Hepatic stellate cell (primary cell): Measurements from ENCODE around the gene LIMCH1.

ENCODE experiments used
- DNase-seq: peaks from one replicate; pipeline ENCODE4 v3.0.0; 2011; ENCODE audit warnings: low spot score

Gene LIMCH1

GRCh38 chr4:41561244-41561643, 23.3 kb downstream of the LIMCH1 start:
- DNase-seq, result no peak

DNA sequence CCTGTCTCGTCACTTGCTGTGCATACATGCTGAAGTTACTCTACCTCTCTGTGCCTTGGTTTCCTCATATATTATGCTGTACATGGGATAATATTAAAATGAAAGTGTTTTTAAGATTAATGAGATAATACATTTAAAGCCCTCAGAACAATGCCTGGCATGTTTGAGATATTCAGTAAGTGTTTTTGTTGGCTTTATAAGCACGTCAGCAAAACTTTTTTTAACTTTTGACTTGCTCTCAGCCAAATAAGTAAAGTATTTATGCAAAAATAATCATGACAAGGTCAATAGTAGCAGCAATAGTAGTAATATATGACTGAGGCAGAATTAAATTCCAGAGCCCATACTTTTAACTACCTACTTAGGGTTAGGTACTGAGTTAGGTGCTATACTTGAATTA, 29.2 kb downstream of the LIMCH1 start:
- DNase-seq, result no peak

DNA sequence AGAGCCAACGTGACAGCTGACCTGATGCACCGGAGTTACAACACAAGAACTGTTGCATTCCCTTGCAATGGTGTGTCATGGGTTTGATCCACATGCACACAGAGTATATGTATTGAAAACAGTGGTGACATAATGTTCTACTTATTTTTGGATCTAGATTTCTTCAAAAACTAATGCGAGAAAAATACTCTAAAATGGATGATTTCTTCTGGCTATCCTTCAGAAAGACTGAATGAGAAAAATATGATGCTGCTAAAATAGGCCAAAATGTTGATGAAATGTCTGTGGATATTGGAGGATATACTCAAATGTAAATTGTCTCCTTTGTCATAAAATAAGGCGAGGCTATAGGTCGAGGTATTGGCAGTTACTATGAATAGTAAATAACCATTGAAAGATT, 30.4 kb downstream of the LIMCH1 start:
- no peak for DNase-seq

- DNase-seq, result no peak
Measured at GRCh38 chr4:41569961-41570360, 32.0 kb downstream of the LIMCH1 start.

DNA sequence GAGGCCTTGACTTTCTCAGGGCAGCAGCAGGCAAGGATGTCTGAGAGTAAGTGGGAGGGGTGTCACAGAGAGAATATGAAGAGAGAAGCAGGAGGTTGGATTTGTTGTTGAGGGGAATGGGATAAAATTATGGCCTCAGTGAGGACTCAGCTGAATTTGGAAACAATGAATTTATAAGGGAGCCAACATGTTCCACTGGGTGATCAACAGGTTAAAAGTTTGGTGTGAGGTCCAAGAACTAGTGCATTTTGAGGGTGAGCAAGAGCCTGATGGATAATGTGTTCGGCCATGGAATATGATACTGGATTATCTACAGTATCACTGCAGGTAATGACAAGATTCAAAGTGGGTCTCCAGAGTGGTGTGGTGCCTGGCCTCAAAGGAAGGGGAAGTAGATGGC, 33.5 kb downstream of the LIMCH1 start:
- no peak for DNase-seq

GRCh38 chr4:41572516-41572915, 34.6 kb downstream of the LIMCH1 start:
- DNase-seq, result no peak

DNA sequence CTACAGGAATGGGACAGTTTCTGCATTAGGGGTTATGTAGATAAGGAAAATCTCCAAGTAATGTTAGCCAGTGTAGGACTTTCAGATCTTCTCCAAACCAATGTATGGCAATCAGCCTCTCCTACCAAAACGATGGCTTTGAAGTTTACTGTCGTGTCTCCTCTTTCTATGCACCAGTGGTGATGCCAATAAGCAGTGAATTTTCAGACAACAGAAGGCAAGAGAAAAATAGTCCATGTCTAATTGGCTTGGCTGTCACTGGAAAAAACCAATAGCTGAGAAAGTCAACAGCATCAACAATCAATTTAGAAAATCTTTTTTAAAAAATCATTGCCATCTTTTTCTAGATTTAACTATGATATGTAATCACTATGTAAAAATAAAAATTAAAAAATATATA, 35.0 kb downstream of the LIMCH1 start:
- DNase-seq, result no peak

DNA sequence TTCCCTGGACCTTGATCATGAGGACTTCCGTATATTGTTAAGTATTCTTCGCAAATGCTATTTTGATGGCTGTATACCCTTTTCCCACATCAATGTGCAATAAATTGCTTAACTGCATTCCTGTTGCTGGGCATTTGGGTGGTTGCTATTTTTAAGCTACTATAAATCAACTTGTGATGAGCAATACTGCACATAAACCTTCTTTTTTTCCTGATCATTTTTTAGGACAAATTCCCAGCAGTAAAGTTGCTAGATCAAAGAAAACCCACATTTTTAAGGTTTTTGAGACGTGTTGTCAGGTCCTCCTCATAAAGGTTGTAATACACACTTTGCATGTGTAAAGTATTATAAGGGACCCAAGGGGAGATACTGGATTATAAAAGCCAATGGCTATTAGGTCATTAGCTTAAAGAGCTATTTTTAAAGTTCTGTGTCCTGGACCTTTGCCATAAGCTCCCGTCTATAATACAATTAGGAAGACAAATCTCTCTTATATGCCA, 35.6 kb downstream of the LIMCH1 start:
- no peak for DNase-seq

- no peak for DNase-seq
Measured at GRCh38 chr4:41575207-41575606, 37.2 kb downstream of the LIMCH1 start.

DNA sequence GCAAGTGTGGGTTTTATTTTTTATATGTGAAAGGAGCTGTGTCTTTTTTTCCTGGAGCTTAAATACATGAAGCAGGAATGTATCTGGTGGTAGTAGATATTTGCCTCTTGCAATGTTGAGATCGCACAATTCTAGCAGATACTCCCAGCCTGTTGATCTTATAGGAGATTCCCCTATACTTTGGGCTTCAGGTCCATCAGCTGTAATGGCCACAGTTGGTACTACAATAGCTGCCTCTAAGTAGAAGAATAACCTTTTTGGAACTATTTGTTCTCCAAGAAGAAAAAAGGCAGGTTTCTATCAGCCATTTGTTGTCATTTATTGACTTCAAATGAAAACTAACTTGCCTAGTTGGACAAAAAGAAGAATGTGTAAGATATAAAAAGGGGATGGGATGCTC, 37.7 kb downstream of the LIMCH1 start:
- DNase-seq, result no peak

- no peak for DNase-seq
Measured at GRCh38 chr4:41579043-41579442, 41.1 kb downstream of the LIMCH1 start.

DNA sequence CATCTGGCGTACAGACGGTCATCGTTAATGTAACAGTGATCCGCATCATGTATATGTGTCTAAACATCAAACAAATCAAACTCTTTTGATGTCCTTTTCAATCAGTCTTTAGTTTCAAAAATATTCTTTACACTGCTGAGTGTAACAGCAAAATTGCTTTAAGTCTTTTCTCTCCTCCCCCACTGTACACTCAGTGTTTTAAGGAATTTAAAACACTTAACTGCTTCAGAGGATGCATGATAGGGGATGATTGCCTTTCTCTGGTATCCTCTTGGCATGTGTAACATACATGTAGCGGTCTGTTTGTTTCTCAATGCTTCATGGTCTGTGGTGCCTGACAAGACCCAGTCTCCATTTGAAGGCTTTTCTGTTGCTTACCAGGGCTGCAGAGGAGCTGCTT, 41.6 kb downstream of the LIMCH1 start:
- DNase-seq, result no peak

DNA sequence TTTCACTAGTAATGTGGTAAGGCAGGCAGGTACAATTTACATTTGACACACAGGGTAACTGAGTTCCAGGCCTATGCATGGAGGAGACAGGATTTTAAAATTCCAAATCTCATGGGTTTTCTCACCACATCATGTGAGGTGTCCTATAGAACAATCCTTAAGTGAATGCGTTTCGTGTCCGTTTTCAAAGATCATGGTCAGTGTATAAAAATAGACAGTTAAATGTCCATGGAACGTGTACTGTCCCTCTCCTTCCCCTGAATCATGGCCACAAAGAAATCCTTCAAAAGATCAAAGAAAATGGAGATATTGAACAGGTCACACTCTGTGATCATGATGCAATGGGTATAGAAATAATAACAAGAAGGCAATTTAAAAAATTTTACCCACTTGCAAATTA, 42.0 kb downstream of the LIMCH1 start:
- no peak for DNase-seq

- DNase-seq, result no peak
Measured at GRCh38 chr4:41586675-41587225, 48.8 kb downstream of the LIMCH1 start.

- no peak for DNase-seq
Measured at GRCh38 chr4:41587286-41587685, 49.3 kb downstream of the LIMCH1 start.

- no peak for DNase-seq
Measured at GRCh38 chr4:41590591-41590990, 52.6 kb downstream of the LIMCH1 start.

GRCh38 chr4:41594432-41594831, 56.5 kb downstream of the LIMCH1 start:
- no peak for DNase-seq

- no peak for DNase-seq
Measured at GRCh38 chr4:41597494-41597893, 59.5 kb downstream of the LIMCH1 start.

DNA sequence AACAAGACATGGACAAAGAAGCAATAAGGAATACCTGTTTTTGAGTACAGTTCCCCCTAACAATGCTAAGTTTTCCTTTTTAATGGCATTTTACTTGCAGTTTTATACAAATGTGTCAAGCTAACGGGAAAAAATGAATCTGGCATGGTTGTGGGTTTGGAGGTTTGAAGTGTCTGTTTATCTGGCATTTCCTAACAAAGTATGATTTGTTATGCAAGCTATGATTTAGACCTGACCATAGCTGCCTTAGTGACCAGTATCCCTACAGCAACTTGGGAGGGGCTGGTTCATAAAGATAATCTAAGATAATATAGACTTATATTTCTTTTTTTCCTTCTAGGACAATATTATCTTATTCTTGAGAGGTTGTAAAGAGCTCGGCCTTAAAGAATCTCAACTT, 60.6 kb downstream of the LIMCH1 start:
- no peak for DNase-seq

- DNase-seq, result no peak
Measured at GRCh38 chr4:41599192-41599786, 61.3 kb downstream of the LIMCH1 start.

- no peak for DNase-seq
Measured at GRCh38 chr4:41600243-41600912, 62.4 kb downstream of the LIMCH1 start.

DNA sequence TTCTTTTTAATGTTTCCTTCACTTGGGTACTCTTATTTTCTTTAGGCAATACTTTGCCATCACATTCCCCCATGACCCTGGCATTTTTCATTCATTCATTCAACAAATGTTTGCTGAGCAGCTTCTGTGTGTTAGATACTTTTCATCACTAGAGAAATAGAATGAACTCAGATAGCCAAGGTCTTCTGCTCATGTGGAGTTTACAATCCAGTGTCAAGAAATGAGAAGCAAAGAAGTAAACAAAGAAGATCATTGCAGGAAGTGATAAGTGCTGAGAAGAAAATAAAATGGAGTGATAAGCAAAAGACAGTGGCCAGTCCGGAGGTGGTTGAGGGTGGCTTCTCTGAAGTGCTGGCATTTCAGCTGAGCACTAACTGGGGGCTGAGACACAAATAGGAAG, 63.1 kb downstream of the LIMCH1 start:
- no peak for DNase-seq

DNA sequence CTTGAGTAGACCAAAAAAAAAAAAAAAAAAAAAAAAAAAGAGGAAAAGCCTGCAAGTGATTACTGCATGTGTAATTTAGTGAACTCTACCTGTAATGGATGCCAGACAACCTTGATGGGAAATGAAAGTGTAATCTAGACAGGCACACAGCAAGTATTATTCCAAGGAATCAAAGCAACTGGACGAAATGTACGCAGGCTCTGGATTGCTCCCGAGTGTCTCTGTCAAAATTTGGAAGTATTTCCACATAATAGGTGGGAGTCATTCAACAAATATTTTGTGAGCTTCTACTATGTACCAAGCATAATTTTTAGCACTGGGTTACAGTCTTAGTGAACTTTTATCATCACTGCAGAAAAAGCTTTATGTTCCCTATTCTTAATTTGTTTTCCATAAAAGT, 64.2 kb downstream of the LIMCH1 start:
- DNase-seq, result no peak
